Esophagus muscularis mucosa (tissue), 4 donors: Measurements from ENCODE around the gene CELF2. TPM values are rescaled to one million over a fixed set of nuclear protein-coding genes. Genes with fewer than 3 reads are reported as not detected.

Source experiments
- DNase-seq: peaks from one replicate; pipeline ENCODE4 v3.0.0-alpha.2; 2017; ENCODE audit errors: extremely low spot score
- H3K27ac ChIP-seq, 4 donors: fragments of 200-600 bp; sonication (generic); replicated peaks in 1 of 4; 1 replicate in 3 of 4; 2 replicates in 1 of 4; pipeline ENCODE4 v1.5.1; 2016 to 2019; ENCODE audit warnings: mild to moderate bottlenecking in 1 of 4
- H3K27me3 ChIP-seq, 4 donors: fragments of 200-600 bp; sonication (generic); one replicate each; pipeline versions ENCODE4 v1.5.1 to v1.6.0; 2016 to 2019
- H3K36me3 ChIP-seq, 4 donors: fragments of 200-600 bp; sonication (generic); one replicate each; pipeline ENCODE4 v1.5.1; 2016 to 2019
- H3K4me1 ChIP-seq, 4 donors: fragments of 200-600 bp; sonication (generic); one replicate each; pipeline ENCODE4 v1.5.1; 2016 to 2019
- H3K4me3 ChIP-seq, 4 donors: fragments of 200-600 bp; sonication (generic); 1 replicate in 2 of 4; 2 replicates in 2 of 4; pipeline ENCODE4 v1.5.1; 2016 to 2019; ENCODE audit warnings: mild to moderate bottlenecking in 4 of 4, moderate library complexity in 1 of 4
- H3K9me3 ChIP-seq, 4 donors: fragments of 200-600 bp; sonication (generic); 1 replicate in 3 of 4; 2 replicates in 1 of 4; pipeline ENCODE4 v1.5.1; 2016 to 2019
- EP300 ChIP-seq: sonication (generic); formaldehyde crosslinking; IDR thresholded peaks from one replicate; pipeline ENCODE4 v1.6.1; 2017; ENCODE audit warnings: antibody characterized with exemption
- POLR2A ChIP-seq: fragments of 450-650 bp; IDR thresholded peaks from one replicate; pipeline ENCODE4 v1.6.1; 2017; ENCODE audit warnings: antibody characterized with exemption, moderate library complexity, mild to moderate bottlenecking, low read depth
- POLR2AphosphoS5 ChIP-seq, 2 donors: sonication (generic); formaldehyde crosslinking; IDR thresholded peaks; one replicate each; pipeline ENCODE4 v1.6.1; 2017; ENCODE audit warnings: antibody characterized with exemption in 2 of 2
- WGBS: methylation state at CpG from one replicate; pipeline ENCODE4 v1.1.5; 2018; 5-methylcytosine and 5-hydroxymethylcytosine counted together
- intact Hi-C: fragments of 100-400 bp; cut with DNase I; formaldehyde crosslinking; loops from one replicate; pipeline ENCODE4 v1.15.1; 2023
- total RNA-seq, 4 donors: library from RNA; depleted of rRNA; stranded (reverse); fragments of >200 nt; gene quantifications; one replicate each; pipeline versions ENCODE4 v1.1.0 to v1.2.1, GENCODE V29; 2016
- TF ChIP-seq, protein P1 (sequence below), 3 experiments: fragments of 200-600 bp in 2 of 3; fragments of 450-650 bp in 1 of 3; sonication (generic) in 2 of 3; IDR thresholded peaks; one replicate each; pipeline ENCODE4 v1.5.1; 2017 to 2019; ENCODE audit warnings: antibody characterized with exemption in 3 of 3, mild to moderate bottlenecking in 2 of 3, moderate library complexity in 1 of 3

Gene CELF2
- total RNA-seq, 4 donors from 2014 or later: 81.8 to 128 (median 104) TPM

GRCh38 chr10:11083051-11083450 is 65.4 kb downstream of the CELF2 start:
- DNase-seq: no peak
- no peak overlapping the region for H3K4me3 ChIP-seq
- H3K4me1 ChIP-seq: peaks cover 31 to 50% (median 42%) of the 10 kb centered on the region in 4 donors
- no peak overlapping the region for H3K27ac ChIP-seq
- no peaks in the 10 kb centered on the region for H3K9me3 ChIP-seq
- intact Hi-C loops: no loop called here
- no peaks in the 10 kb centered on the region for H3K27me3 ChIP-seq
- no peaks in the 10 kb centered on the region for H3K36me3 ChIP-seq
- 86% methylated on average over 6 of the region's 6 CpGs for WGBS
- TF ChIP-seq, protein P1, sequence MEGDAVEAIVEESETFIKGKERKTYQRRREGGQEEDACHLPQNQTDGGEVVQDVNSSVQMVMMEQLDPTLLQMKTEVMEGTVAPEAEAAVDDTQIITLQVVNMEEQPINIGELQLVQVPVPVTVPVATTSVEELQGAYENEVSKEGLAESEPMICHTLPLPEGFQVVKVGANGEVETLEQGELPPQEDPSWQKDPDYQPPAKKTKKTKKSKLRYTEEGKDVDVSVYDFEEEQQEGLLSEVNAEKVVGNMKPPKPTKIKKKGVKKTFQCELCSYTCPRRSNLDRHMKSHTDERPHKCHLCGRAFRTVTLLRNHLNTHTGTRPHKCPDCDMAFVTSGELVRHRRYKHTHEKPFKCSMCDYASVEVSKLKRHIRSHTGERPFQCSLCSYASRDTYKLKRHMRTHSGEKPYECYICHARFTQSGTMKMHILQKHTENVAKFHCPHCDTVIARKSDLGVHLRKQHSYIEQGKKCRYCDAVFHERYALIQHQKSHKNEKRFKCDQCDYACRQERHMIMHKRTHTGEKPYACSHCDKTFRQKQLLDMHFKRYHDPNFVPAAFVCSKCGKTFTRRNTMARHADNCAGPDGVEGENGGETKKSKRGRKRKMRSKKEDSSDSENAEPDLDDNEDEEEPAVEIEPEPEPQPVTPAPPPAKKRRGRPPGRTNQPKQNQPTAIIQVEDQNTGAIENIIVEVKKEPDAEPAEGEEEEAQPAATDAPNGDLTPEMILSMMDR (IDR thresholded peaks at IDR 0.05): no peak
- TF ChIP-seq EP300: no peak
- no peak for TF ChIP-seq POLR2A
- TF ChIP-seq POLR2AphosphoS5 (IDR thresholded peaks at IDR 0.05): no peak

GRCh38 chr10:11085545-11085944 is 67.9 kb downstream of the CELF2 start:
- no peak for DNase-seq
- Histone ChIP-seq H3K27ac (peak overlapping the region in 1 of 4 donors; percentile 2), H3K27me3 (no peaks in the 10 kb centered on the region), H3K4me3 (no peak overlapping the region), H3K4me1 (peaks cover 31 to 47% (median 40%) of the 10 kb centered on the region in 4 donors), H3K9me3 (no peaks in the 10 kb centered on the region), H3K36me3 (no peaks in the 10 kb centered on the region)
- TF ChIP-seq, protein P1 (IDR thresholded peaks at IDR 0.05): no peak
- TF ChIP-seq EP300 (no peak), POLR2A (no peak), POLR2AphosphoS5 (IDR thresholded peaks at IDR 0.05) (no peak)
- intact Hi-C loops: no loop called here
- WGBS: 50% methylated on average over 4 of the region's 4 CpGs

DNA sequence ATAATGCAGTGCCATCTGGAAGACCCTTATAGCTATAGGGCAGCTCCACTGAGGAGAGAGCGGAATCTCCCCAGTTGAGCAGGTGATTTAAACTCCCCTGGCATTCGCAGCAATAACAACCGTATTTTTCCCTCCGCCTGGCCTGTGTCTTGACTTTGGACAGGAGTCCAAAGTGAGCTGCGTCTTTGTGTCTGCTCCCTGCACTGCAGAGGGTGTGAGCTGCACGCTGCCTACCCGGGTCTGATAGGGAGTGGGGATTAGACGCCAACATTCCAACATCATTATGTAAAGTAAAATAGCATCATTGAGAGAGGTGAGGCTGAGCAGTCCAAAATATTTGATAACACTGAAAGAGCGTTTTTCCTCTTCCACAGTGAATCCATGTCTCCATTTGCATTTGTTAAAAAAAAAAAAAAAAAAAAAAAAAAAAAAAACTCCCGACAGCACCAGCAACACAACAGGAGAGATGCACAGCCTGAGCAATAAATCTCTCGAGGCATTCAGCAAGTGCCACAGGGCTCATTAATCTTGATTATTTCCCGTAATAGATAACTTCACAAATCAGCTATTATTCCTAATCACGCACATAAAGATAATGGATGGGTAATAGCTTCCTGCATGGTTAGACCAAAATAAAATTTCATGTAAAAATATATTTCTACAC is 68.6 kb downstream of the CELF2 start:
- TF ChIP-seq POLR2A: no peak
- TF ChIP-seq, protein P1 (IDR thresholded peaks at IDR 0.05): no peak
- peak in 1 of 2 donors; percentile 13 for TF ChIP-seq POLR2AphosphoS5 (IDR thresholded peaks at IDR 0.05)
- TF ChIP-seq EP300: no peak
- H3K27me3 ChIP-seq: no peaks in the 10 kb centered on the region
- peak overlapping the region in 1 of 4 donors; percentile 2 for H3K27ac ChIP-seq
- no peak overlapping the region for H3K4me3 ChIP-seq
- no peaks in the 10 kb centered on the region for H3K36me3 ChIP-seq
- WGBS: 42% methylated on average over 13 of the region's 13 CpGs
- peaks cover 29 to 39% (median 35%) of the 10 kb centered on the region in 4 donors for H3K4me1 ChIP-seq
- no peak for DNase-seq
- intact Hi-C loops: no loop called here
- no peaks in the 10 kb centered on the region for H3K9me3 ChIP-seq

DNA sequence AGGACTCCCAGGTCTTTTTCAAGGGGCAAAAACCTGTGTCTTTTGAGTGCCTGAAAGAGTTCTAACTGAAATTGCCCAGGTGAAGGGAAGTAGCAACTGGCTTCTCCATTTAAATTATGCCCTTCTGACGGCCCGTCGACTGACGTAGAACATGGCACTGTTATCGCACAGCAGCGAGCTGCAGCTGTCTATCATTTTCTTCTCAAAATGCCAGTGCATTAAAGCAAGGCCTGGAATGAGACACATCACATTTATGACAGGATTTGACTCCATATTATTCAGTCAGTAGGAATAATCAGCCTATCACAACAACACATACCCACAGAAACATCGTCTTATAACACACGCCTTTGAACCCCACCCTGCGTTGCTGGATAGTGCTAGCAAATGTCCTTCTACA is 69.7 kb downstream of the CELF2 start:
- intact Hi-C loops: no loop called here
- no peak overlapping the region for H3K4me3 ChIP-seq
- DNase-seq: no peak
- WGBS: 95% methylated on average over 9 of the region's 9 CpGs
- TF ChIP-seq EP300 (no peak), POLR2AphosphoS5 (IDR thresholded peaks at IDR 0.05) (no peak), POLR2A (no peak)
- TF ChIP-seq, protein P1 (IDR thresholded peaks at IDR 0.05): no peak
- H3K9me3 ChIP-seq: no peaks in the 10 kb centered on the region
- no peaks in the 10 kb centered on the region for H3K27me3 ChIP-seq
- H3K27ac ChIP-seq: no peak overlapping the region
- H3K36me3 ChIP-seq: no peaks in the 10 kb centered on the region
- peaks cover 21 to 29% (median 27%) of the 10 kb centered on the region in 4 donors for H3K4me1 ChIP-seq
